Measurements from ENCODE around the gene TANK. TPM values are rescaled to one million over a fixed set of nuclear protein-coding genes. Genes with fewer than 3 reads are reported as not detected.
"Not testable (repeated sequence)": the region's sequence is repeated elsewhere in the genome, so short reads cannot be mapped to it uniquely, and the experiment has no call there.

TANK gene
- total RNA-seq, 1 donor from 2014 or later, result 18.4 TPM

GRCh38 chr2:161128885-161129284, 31.3 kb upstream of the TANK start:
- Histone ChIP-seq H3K27me3 (no peaks in the 10 kb centered on the region), H3K4me1 (peaks cover 0 to 4% of the 10 kb centered on the region in 2 donors), H3K36me3 (no peaks in the 10 kb centered on the region), H3K9me3 (no peaks in the 10 kb centered on the region), H3K27ac (no peak overlapping the region), H3K4me3 (no peak overlapping the region)
- DNase-seq (ENCODE audit: low spot score in 2 of 2), result no peak
- TF ChIP-seq, protein P1, sequence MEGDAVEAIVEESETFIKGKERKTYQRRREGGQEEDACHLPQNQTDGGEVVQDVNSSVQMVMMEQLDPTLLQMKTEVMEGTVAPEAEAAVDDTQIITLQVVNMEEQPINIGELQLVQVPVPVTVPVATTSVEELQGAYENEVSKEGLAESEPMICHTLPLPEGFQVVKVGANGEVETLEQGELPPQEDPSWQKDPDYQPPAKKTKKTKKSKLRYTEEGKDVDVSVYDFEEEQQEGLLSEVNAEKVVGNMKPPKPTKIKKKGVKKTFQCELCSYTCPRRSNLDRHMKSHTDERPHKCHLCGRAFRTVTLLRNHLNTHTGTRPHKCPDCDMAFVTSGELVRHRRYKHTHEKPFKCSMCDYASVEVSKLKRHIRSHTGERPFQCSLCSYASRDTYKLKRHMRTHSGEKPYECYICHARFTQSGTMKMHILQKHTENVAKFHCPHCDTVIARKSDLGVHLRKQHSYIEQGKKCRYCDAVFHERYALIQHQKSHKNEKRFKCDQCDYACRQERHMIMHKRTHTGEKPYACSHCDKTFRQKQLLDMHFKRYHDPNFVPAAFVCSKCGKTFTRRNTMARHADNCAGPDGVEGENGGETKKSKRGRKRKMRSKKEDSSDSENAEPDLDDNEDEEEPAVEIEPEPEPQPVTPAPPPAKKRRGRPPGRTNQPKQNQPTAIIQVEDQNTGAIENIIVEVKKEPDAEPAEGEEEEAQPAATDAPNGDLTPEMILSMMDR (IDR thresholded peaks at IDR 0.05), result no peak
- intact Hi-C loops (cut with DNase I), result no loop called here

- TF ChIP-seq, protein P1 (IDR thresholded peaks at IDR 0.05), result no peak
- Histone ChIP-seq H3K36me3 (no peaks in the 10 kb centered on the region), H3K9me3 (no peaks in the 10 kb centered on the region), H3K27ac (no peak overlapping the region), H3K4me3 (no peak overlapping the region), H3K27me3 (no peaks in the 10 kb centered on the region), H3K4me1 (peaks cover 2 to 5% of the 10 kb centered on the region in 2 donors)
- intact Hi-C loops (cut with DNase I), result no loop called here
- DNase-seq (ENCODE audit: low spot score in 2 of 2), result no peak
Measured at GRCh38 chr2:161130354-161130753, 29.9 kb upstream of the TANK start.

DNA sequence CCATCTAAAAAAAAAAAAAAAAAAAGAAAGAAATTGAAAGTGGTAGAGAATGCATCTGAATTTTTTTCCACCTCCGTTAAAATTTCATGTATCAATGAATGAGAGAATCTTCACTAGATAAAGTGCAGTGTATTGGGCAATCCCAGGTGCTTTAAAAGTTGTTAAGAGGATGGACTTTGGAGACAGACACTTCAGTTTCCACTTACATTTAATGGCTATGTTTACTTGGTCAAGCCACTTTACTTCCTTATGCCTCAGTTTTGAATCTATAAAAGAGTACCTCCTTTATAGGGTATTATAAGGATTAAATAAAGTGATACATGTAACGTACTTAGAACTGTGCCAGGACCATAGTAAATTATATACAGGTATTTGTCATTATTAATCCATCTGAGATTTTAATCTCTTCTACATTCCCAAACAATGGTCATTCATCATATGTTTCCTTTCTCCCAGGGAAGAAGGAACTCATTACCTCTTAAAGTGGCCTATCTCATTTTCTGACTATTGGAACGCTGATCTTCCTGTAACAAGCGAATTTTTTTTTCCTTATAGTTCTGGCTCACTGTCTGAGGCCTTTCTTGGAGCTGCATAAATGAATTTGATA, 29.1 kb upstream of the TANK start:
- peaks cover 5 to 13% of the 10 kb centered on the region in 2 donors for H3K4me1 ChIP-seq
- H3K4me3 ChIP-seq, result no peak overlapping the region
- no peak overlapping the region for H3K27ac ChIP-seq
- intact Hi-C loops (cut with DNase I), result no loop called here
- TF ChIP-seq, protein P1 (IDR thresholded peaks at IDR 0.05), result no peak
- H3K27me3 ChIP-seq, result no peaks in the 10 kb centered on the region
- DNase-seq (ENCODE audit: low spot score in 2 of 2), result no peak
- no peaks in the 10 kb centered on the region for H3K36me3 ChIP-seq
- no peaks in the 10 kb centered on the region for H3K9me3 ChIP-seq

DNA sequence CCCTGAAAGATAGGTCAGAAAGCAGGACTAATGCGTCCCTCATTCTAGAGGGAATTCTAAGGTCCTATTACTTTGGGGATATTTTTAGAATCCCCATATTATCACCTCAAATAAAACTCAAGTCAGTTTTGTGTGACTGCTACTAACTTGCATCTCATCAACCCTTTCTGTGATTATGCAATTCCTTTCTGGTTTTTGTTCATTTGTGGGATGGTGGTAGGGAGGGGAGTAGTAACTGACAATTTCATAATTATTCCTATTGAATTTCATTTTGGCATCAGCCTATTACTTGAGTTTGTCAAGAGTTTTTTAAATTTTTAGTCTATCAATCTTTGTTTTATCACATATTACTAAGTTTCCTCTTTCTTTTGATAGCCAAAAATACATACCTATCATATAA, 28.4 kb upstream of the TANK start:
- Histone ChIP-seq H3K9me3 (no peaks in the 10 kb centered on the region), H3K27ac (no peak overlapping the region), H3K36me3 (no peaks in the 10 kb centered on the region), H3K4me3 (no peak overlapping the region), H3K4me1 (peaks cover 5 to 18% of the 10 kb centered on the region in 2 donors), H3K27me3 (no peaks in the 10 kb centered on the region)
- TF ChIP-seq, protein P1 (IDR thresholded peaks at IDR 0.05), result no peak
- DNase-seq (ENCODE audit: low spot score in 2 of 2), result no peak
- intact Hi-C loops (cut with DNase I), result no loop called here

DNA sequence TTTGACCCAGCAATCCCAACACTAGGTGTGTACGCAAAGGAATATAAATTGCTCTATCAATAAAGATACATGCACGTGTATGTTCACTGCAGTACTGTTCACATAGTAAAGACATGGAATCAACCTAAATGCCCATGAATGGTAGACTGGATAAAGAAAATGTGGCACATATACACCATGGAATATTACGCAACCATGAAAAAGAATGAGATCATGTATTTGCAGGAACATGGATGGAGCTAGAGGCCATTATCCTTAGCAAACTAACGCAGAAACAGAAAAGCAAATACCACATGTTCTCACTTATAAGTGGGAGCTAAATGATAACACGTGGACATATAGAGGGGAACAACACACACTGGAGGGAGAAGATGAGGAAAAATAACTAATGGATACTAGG, 27.8 kb upstream of the TANK start:
- intact Hi-C loops (cut with DNase I); H3K36me3 ChIP-seq; H3K4me3 ChIP-seq; H3K9me3 ChIP-seq; DNase-seq (ENCODE audit: low spot score in 2 of 2); H3K27me3 ChIP-seq; H3K27ac ChIP-seq: not testable (repeated sequence)
- peaks cover 5 to 18% of the 10 kb centered on the region in 2 donors for H3K4me1 ChIP-seq

DNA sequence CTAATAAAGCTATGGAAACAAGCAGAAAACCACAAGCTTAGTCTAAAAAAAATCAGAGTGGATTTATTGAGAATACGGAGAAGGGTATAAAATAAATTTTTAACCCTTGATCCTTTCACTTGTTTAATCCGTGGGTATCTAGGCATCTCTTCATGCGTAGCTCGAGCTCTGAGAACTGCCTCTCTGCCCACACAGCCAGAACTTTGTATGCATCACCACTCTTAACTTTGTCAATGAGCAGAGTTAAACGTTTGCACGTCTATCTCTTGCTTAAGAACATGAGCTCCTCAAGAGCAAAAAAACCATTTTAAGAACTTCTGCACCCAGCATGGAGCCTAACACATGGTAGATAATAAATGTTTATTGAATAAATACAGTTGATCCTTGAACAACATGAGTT, 26.9 kb upstream of the TANK start:
- TF ChIP-seq, protein P1 (IDR thresholded peaks at IDR 0.05), result no peak
- H3K36me3 ChIP-seq, result no peaks in the 10 kb centered on the region
- no peak for DNase-seq (ENCODE audit: low spot score in 2 of 2)
- H3K9me3 ChIP-seq, result no peaks in the 10 kb centered on the region
- no peak overlapping the region for H3K27ac ChIP-seq
- intact Hi-C loops (cut with DNase I), result no loop called here
- peaks cover 5 to 18% of the 10 kb centered on the region in 2 donors for H3K4me1 ChIP-seq
- no peaks in the 10 kb centered on the region for H3K27me3 ChIP-seq
- H3K4me3 ChIP-seq, result no peak overlapping the region

All from ascending aorta (tissue), 2 donors.